Fibroblast of lung (primary cell): ENCODE measurements around the gene LDLRAD4. TPM values are rescaled to one million over a fixed set of nuclear protein-coding genes. Genes with fewer than 3 reads are reported as not detected.

Experiments
- DNase-seq, 2 donors: peaks; one replicate each; pipeline versions ENCODE4 v3.0.0 to v3.0.0-alpha.2; 2010; ENCODE audit warnings: low read depth in 2 of 2
- H2AFZ ChIP-seq: 2 replicates; pipeline ENCODE4 v1.5.1; 2012; ENCODE audit warnings: low read length, control low read depth, inconsistent platforms
- H3K27ac ChIP-seq: 2 replicates; pipeline ENCODE4 v1.5.1; 2011; ENCODE audit warnings: low read length, control low read depth; ENCODE audit not compliant: insufficient read depth
- H3K27me3 ChIP-seq: 2 replicates; pipeline ENCODE4 v1.5.1; 2011; ENCODE audit warnings: mild to moderate bottlenecking, low read length; ENCODE audit not compliant: control insufficient read depth, insufficient read depth
- H3K36me3 ChIP-seq: 2 replicates; pipeline ENCODE4 v1.5.1; 2011; ENCODE audit warnings: low read length; ENCODE audit not compliant: control insufficient read depth, insufficient read depth
- H3K4me1 ChIP-seq: 2 replicates; pipeline ENCODE4 v1.5.1; 2011; ENCODE audit warnings: low read length; ENCODE audit not compliant: control insufficient read depth, insufficient read depth; ENCODE audit errors: extremely low read depth
- H3K4me2 ChIP-seq: 2 replicates; pipeline ENCODE4 v1.5.1; 2011; ENCODE audit warnings: low read length, control low read depth; ENCODE audit not compliant: insufficient read depth; ENCODE audit errors: extremely low read depth
- H3K4me3 ChIP-seq, 4 experiments: fragments of 200-600 bp in 1 of 4; sonication (generic) in 1 of 4; replicated peaks in 1 of 4; 2 replicates each; pipeline ENCODE4 v1.5.1; 2011 to 2016; ENCODE audit warnings: low read length in 4 of 4, low read depth in 3 of 4, mild to moderate bottlenecking in 3 of 4, control low read depth in 2 of 4, inconsistent platforms in 1 of 4, mixed read lengths in 1 of 4; ENCODE audit not compliant: insufficient read depth in 1 of 4; ENCODE audit errors: control extremely low read depth in 1 of 4
- H3K79me2 ChIP-seq: 2 replicates; pipeline ENCODE4 v1.5.1; 2012; ENCODE audit warnings: mild to moderate bottlenecking, low read length, inconsistent platforms; ENCODE audit not compliant: control insufficient read depth, insufficient read depth
- H3K9ac ChIP-seq: 2 replicates; pipeline ENCODE4 v1.5.1; 2011; ENCODE audit warnings: mild to moderate bottlenecking, low read length, control low read depth; ENCODE audit not compliant: insufficient read depth
- H3K9me3 ChIP-seq: 2 replicates; pipeline ENCODE4 v1.5.1; 2012; ENCODE audit warnings: low read depth, low read length; ENCODE audit not compliant: control insufficient read depth, insufficient read depth
- H4K20me1 ChIP-seq: 2 replicates; pipeline ENCODE4 v1.5.1; 2011; ENCODE audit warnings: low read length; ENCODE audit not compliant: control insufficient read depth, insufficient read depth; ENCODE audit errors: extremely low read depth
- EZH2 ChIP-seq: IDR thresholded peaks from 2 replicates; pipeline ENCODE4 v1.5.1; 2012; ENCODE audit warnings: low read length, control low read depth, mild to moderate bottlenecking; ENCODE audit errors: missing control alignments
- polyA plus RNA-seq, 2 donors: library from polyadenylated mRNA; depleted of rRNA in 1 of 2; stranded (reverse) in 1 of 2; unstranded in 1 of 2; fragments of >200 nt; gene quantifications; 2 replicates each; pipeline ENCODE4 v1.2.1, GENCODE V29; 2011 to 2012; ENCODE audit warnings: missing spikeins in 1 of 2
- total RNA-seq: library from RNA; depleted of rRNA; stranded (reverse); fragments of >200 nt; gene quantifications from 2 replicates; pipeline ENCODE4 v1.2.1, GENCODE V29; 2014
- TF ChIP-seq, protein P1 (sequence below), 2 donors: IDR thresholded peaks in 1 of 2; conservative IDR thresholded peaks in 1 of 2; 1 replicate in 1 of 2; 2 replicates in 1 of 2; pipeline ENCODE4 v1.5.1; 2011 to 2012; ENCODE audit warnings: low read length in 2 of 2, control low read depth in 1 of 2, inconsistent platforms in 1 of 2, low read depth in 1 of 2, mild to moderate bottlenecking in 1 of 2

LDLRAD4 gene
- total and polyA plus RNA-seq, 2 donors (not counting 1 experiment from before 2014, with no cell fraction given): not detected

- Histone ChIP-seq H3K9me3 (no peaks in the 10 kb centered on the region), H2AFZ (no peak overlapping the region), H4K20me1 (no peaks in the 10 kb centered on the region), H3K27me3 (no peaks in the 10 kb centered on the region), H3K27ac (no peak overlapping the region), H3K4me3 (no peak overlapping the region), H3K9ac (no peak overlapping the region), H3K4me2 (no peak overlapping the region), H3K79me2 (no peaks in the 10 kb centered on the region), H3K36me3 (no peaks in the 10 kb centered on the region), H3K4me1 (no peaks in the 10 kb centered on the region)
- TF ChIP-seq EZH2: no peak
- TF ChIP-seq, protein P1, sequence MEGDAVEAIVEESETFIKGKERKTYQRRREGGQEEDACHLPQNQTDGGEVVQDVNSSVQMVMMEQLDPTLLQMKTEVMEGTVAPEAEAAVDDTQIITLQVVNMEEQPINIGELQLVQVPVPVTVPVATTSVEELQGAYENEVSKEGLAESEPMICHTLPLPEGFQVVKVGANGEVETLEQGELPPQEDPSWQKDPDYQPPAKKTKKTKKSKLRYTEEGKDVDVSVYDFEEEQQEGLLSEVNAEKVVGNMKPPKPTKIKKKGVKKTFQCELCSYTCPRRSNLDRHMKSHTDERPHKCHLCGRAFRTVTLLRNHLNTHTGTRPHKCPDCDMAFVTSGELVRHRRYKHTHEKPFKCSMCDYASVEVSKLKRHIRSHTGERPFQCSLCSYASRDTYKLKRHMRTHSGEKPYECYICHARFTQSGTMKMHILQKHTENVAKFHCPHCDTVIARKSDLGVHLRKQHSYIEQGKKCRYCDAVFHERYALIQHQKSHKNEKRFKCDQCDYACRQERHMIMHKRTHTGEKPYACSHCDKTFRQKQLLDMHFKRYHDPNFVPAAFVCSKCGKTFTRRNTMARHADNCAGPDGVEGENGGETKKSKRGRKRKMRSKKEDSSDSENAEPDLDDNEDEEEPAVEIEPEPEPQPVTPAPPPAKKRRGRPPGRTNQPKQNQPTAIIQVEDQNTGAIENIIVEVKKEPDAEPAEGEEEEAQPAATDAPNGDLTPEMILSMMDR (conservative IDR thresholded peaks at IDR 0.05 in 1 of 2, IDR thresholded peaks at IDR 0.05 in 1 of 2; ENCODE audit: low read depth in 1 of 2, low read length in 2 of 2): no peak
- DNase-seq: no peak
Measured at GRCh38 chr18:13558790-13559189, 340.2 kb downstream of the LDLRAD4 start.

DNA sequence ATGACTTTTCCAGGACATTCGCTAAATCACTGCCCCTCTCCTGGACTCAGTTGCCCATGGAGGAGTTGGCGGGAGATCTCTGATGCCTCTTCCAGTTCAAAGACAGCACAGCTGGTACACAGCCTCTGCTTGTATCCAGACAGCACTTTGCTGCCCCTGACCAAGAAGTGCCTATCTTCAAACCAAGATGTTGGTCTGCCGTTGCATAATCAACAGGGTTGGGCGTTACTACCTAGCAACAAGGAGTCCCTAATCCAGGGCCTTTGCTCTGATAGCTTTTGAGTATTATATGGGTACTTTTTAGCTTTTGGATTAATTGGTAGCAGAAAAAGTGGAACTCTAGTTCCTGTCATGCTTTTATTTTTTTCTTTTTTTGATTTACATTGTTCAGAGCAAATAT lies 341.2 kb downstream of the LDLRAD4 start:
- TF ChIP-seq, protein P1 (conservative IDR thresholded peaks at IDR 0.05 in 1 of 2, IDR thresholded peaks at IDR 0.05 in 1 of 2; ENCODE audit: low read depth in 1 of 2, low read length in 2 of 2): no peak
- TF ChIP-seq EZH2: no peak
- no peaks in the 10 kb centered on the region for H3K4me1 ChIP-seq
- no peak for DNase-seq
- H3K27ac ChIP-seq: no peak overlapping the region
- H4K20me1 ChIP-seq: no peaks in the 10 kb centered on the region
- no peak overlapping the region for H2AFZ ChIP-seq
- no peaks in the 10 kb centered on the region for H3K27me3 ChIP-seq
- H3K9ac ChIP-seq: no peak overlapping the region
- no peak overlapping the region for H3K4me3 ChIP-seq
- H3K4me2 ChIP-seq: no peak overlapping the region
- H3K36me3 ChIP-seq: no peaks in the 10 kb centered on the region
- no peaks in the 10 kb centered on the region for H3K79me2 ChIP-seq
- H3K9me3 ChIP-seq: no peaks in the 10 kb centered on the region

DNA sequence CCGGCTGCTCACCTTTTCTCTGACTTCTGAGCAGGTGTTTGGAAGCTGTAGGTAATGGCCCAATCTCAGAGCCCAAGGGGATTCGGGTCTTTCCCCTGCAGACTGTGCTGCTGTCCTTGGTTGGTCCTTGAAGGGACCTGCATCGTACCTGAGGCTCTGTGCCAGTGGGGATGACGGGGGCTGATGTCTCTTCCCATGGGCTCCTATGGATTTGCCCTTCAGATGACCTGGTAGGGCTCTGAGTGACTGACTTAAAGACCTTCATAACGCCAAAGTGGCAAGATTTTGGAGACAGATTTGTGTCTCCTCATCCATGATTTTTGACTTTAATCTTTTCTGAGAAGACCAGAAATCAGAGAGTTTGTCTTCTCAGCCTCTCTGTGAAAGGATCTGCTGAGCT lies 341.7 kb downstream of the LDLRAD4 start:
- no peak overlapping the region for H2AFZ ChIP-seq
- H3K27me3 ChIP-seq: no peaks in the 10 kb centered on the region
- H3K4me1 ChIP-seq: no peaks in the 10 kb centered on the region
- no peak overlapping the region for H3K4me2 ChIP-seq
- TF ChIP-seq, protein P1 (conservative IDR thresholded peaks at IDR 0.05 in 1 of 2, IDR thresholded peaks at IDR 0.05 in 1 of 2; ENCODE audit: low read depth in 1 of 2, low read length in 2 of 2): no peak
- TF ChIP-seq EZH2: no peak
- no peaks in the 10 kb centered on the region for H3K79me2 ChIP-seq
- DNase-seq: no peak
- H3K4me3 ChIP-seq: no peak overlapping the region
- no peak overlapping the region for H3K27ac ChIP-seq
- H3K36me3 ChIP-seq: no peaks in the 10 kb centered on the region
- no peaks in the 10 kb centered on the region for H3K9me3 ChIP-seq
- H3K9ac ChIP-seq: no peak overlapping the region
- no peaks in the 10 kb centered on the region for H4K20me1 ChIP-seq
